Stimulated activated CD8-positive, alpha-beta memory T cell treated with anti-CD3 and anti-CD28 coated beads, Interleukin-12 subunit alpha, Interleukin-12 subunit beta, amount 100 ng/mL, for 24 hours (primary cell): ENCODE measurements around the gene KCP.

Source experiments
- DNase-seq: peaks from one replicate; pipeline ENCODE4 v3.0.0-alpha.2; 2020; ENCODE audit errors: extremely low read depth

Gene KCP

GRCh38 chr7:128939075-128939860 lies 28.8 kb upstream of the KCP start:
- no peak for DNase-seq

- DNase-seq, result no peak
Observed at GRCh38 chr7:128938544-128939074, 28.1 kb upstream of the KCP start.

GRCh38 chr7:128937647-128938543 lies 27.4 kb upstream of the KCP start, which contains the start of gene IRF5:
TSS of gene IRF5 (plus strand) at chr7:128937927. CDS start at chr7:128942082, 4,155 bp downstream.
- no peak for DNase-seq

- no peak for DNase-seq
Observed at GRCh38 chr7:128937271-128937646, 26.8 kb upstream of the KCP start.

- DNase-seq, result no peak
Observed at GRCh38 chr7:128936798-128937197, 26.3 kb upstream of the KCP start.

- DNase-seq, result no peak
Observed at GRCh38 chr7:128935342-128935730, 24.8 kb upstream of the KCP start.

- DNase-seq, result no peak
Observed at GRCh38 chr7:128934361-128935341, 24.1 kb upstream of the KCP start.

GRCh38 chr7:128933180-128933891 lies 22.8 kb upstream of the KCP start:
- DNase-seq, result no peak

GRCh38 chr7:128932862-128933179 lies 22.3 kb upstream of the KCP start:
- DNase-seq, result no peak

GRCh38 chr7:128931965-128932861 lies 21.7 kb upstream of the KCP start:
- DNase-seq, result no peak

- no peak for DNase-seq
Observed at GRCh38 chr7:128931190-128931798, 20.8 kb upstream of the KCP start.

GRCh38 chr7:128928882-128929788 lies 18.6 kb upstream of the KCP start:
- no peak for DNase-seq

- no peak for DNase-seq
Observed at GRCh38 chr7:128928159-128928813, 17.8 kb upstream of the KCP start.

- DNase-seq, result no peak
Observed at GRCh38 chr7:128924707-128925588, 14.4 kb upstream of the KCP start.

GRCh38 chr7:128923411-128923800 lies 12.9 kb upstream of the KCP start:
- no peak for DNase-seq

- no peak for DNase-seq
Observed at GRCh38 chr7:128922496-128923410, 12.2 kb upstream of the KCP start.
